ENCODE data around the gene GTPBP3. TPM values are rescaled to one million over a fixed set of nuclear protein-coding genes. Genes with fewer than 3 reads are reported as not detected.

GTPBP3 gene
- total RNA-seq, 2 donors from 2014 or later: 48.7 to 55.7 TPM

- Mint-ChIP-seq H3K27ac (peak overlapping the region; percentile 95), H3K9me3 (no peaks in the 10 kb centered on the region)
- no peak for DNase-seq
These were observed 31.1 kb upstream of the GTPBP3 start for GRCh38 chr19:17306285-17306714.

GRCh38 chr19:17307876-17308377 lies 29.4 kb upstream of the GTPBP3 start:
- H3K4me3 Mint-ChIP-seq: peak overlapping the region; percentile 77
- Histone ChIP-seq H3K36me3 (ENCODE audit: control insufficient read depth, insufficient read depth, low read length) (peaks cover 11% of the 10 kb centered on the region), H3K9ac (ENCODE audit: extremely low read depth, low read length, poor library complexity, severe bottlenecking) (no peak overlapping the region), H3K27me3 (ENCODE audit: control insufficient read depth, insufficient read depth, low read length, poor library complexity, severe bottlenecking) (no peaks in the 10 kb centered on the region), H3K4me3 (ENCODE audit: low read length) (no peak overlapping the region), H3K9me3 (ENCODE audit: control insufficient read depth, low read length) (no peaks in the 10 kb centered on the region), H3K4me1 (ENCODE audit: control insufficient read depth, insufficient read depth, low read length) (peaks cover 6% of the 10 kb centered on the region), H3K27ac (ENCODE audit: low read depth, low read length) (no peak overlapping the region)
- 93 to 96% methylated on average over 7 to 8 of the region's 8 CpGs for WGBS, 2 experiments (ENCODE audit: insufficient coverage in 1 of 2, insufficient read length in 1 of 2)
- peak overlapping the region; percentile 48 for H3K27ac Mint-ChIP-seq
- TF ChIP-seq, protein P1, sequence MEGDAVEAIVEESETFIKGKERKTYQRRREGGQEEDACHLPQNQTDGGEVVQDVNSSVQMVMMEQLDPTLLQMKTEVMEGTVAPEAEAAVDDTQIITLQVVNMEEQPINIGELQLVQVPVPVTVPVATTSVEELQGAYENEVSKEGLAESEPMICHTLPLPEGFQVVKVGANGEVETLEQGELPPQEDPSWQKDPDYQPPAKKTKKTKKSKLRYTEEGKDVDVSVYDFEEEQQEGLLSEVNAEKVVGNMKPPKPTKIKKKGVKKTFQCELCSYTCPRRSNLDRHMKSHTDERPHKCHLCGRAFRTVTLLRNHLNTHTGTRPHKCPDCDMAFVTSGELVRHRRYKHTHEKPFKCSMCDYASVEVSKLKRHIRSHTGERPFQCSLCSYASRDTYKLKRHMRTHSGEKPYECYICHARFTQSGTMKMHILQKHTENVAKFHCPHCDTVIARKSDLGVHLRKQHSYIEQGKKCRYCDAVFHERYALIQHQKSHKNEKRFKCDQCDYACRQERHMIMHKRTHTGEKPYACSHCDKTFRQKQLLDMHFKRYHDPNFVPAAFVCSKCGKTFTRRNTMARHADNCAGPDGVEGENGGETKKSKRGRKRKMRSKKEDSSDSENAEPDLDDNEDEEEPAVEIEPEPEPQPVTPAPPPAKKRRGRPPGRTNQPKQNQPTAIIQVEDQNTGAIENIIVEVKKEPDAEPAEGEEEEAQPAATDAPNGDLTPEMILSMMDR (conservative IDR thresholded peaks at IDR 0.05): no peak
- peaks cover 20% of the 10 kb centered on the region for H3K4me1 Mint-ChIP-seq
- DNase-seq: no peak
- H3K36me3 Mint-ChIP-seq (ENCODE audit: low read depth): no peaks in the 10 kb centered on the region
- no peaks in the 10 kb centered on the region for H3K9me3 Mint-ChIP-seq
- no peaks in the 10 kb centered on the region for H3K27me3 Mint-ChIP-seq (ENCODE audit: insufficient read depth)

More at GRCh38 chr19:17306285-17306714, 31.1 kb upstream of the GTPBP3 start:
- Histone ChIP-seq H3K27ac (ENCODE audit: low read depth, low read length) (peak overlapping the region; percentile 73), H3K27me3 (ENCODE audit: control insufficient read depth, insufficient read depth, low read length, poor library complexity, severe bottlenecking) (no peaks in the 10 kb centered on the region), H3K4me1 (ENCODE audit: control insufficient read depth, insufficient read depth, low read length) (peaks cover 6% of the 10 kb centered on the region), H3K9ac (ENCODE audit: extremely low read depth, low read length, poor library complexity, severe bottlenecking) (peak overlapping the region; percentile 70), H3K9me3 (ENCODE audit: control insufficient read depth, low read length) (no peaks in the 10 kb centered on the region), H3K36me3 (ENCODE audit: control insufficient read depth, insufficient read depth, low read length) (peaks cover under 1% of the 10 kb centered on the region), H3K4me3 (ENCODE audit: low read length) (peak overlapping the region; percentile 93)
- WGBS, 2 experiments (ENCODE audit: insufficient coverage in 1 of 2, insufficient read length in 1 of 2): 7% methylated on average over 14 to 28 of the region's 28 CpGs
- H3K27me3 Mint-ChIP-seq (ENCODE audit: insufficient read depth): no peaks in the 10 kb centered on the region
- H3K36me3 Mint-ChIP-seq (ENCODE audit: low read depth): no peaks in the 10 kb centered on the region
- H3K4me3 Mint-ChIP-seq: peak overlapping the region; percentile 77
- H3K4me1 Mint-ChIP-seq: peaks cover 25% of the 10 kb centered on the region
- TF ChIP-seq, protein P1 (conservative IDR thresholded peaks at IDR 0.05): no peak

DNA sequence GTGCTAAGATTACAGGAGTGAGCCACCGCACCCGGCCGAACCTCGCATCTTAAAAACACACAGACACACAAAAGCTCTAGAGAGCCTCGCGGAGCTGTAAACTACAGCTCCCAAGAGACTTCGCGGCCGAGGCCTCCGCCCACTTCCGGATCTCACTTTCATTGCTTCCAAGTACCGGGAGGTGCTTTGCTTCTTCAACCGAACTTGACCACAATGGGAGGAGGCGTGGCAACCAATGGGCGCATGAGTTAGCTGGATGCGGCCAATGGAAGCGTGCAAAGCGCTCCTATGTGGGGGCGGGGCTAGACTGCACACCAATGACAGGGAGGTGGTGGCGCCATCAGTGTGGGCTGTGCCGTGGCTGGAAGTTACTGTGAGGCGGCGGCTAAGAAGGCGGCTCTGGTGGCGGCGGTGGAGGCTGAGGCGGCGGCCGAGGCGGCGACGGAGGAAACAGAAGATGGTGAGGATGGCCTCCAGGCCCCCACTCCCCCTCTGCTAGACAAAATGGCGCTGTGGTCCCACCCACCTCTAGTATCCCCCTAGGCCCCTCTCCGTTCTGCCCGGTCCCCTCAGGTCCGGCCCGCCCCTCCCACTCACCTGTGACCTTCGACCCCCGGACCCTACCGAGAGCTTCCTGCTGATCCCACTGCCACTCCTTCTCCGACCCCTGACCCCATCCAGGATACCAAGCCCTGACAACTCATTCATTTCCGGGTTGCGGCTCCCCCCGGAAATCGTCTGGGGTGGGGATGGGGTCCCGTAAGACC lies 28.0 kb upstream of the GTPBP3 start, which contains the start of gene DDA1:
DDA1 (plus strand) TSS at position 366 of the 767 bp plus-strand sequence; CDS start at position 458, 92 bp downstream.
- DNase-seq: peak; percentile 100
- H3K27ac ChIP-seq (ENCODE audit: low read depth, low read length): no peak within 1 kb of the TSS
- H3K4me1 ChIP-seq (ENCODE audit: control insufficient read depth, insufficient read depth, low read length): peaks cover 6% of the 10 kb centered on the region
- H3K9me3 Mint-ChIP-seq: no peaks in the 10 kb centered on the region
- no peaks in the 10 kb centered on the region for H3K27me3 Mint-ChIP-seq (ENCODE audit: insufficient read depth)
- H3K4me3 ChIP-seq (ENCODE audit: low read length): peak within 1 kb of the TSS; percentile 83
- peak within 1 kb of the TSS; percentile 93 for H3K4me3 Mint-ChIP-seq
- peak within 1 kb of the TSS; percentile 93 for H3K27ac Mint-ChIP-seq
- H3K36me3 Mint-ChIP-seq (ENCODE audit: low read depth): peaks cover 10% of the 10 kb centered on the region
- peaks cover 17% of the 10 kb centered on the region for H3K4me1 Mint-ChIP-seq
- 0 to 1% methylated on average over 14 to 46 of the region's 46 CpGs for WGBS, 2 experiments (ENCODE audit: insufficient coverage in 1 of 2, insufficient read length in 1 of 2)
- peaks cover 19% of the 10 kb centered on the region for H3K36me3 ChIP-seq (ENCODE audit: control insufficient read depth, insufficient read depth, low read length)
- H3K27me3 ChIP-seq (ENCODE audit: control insufficient read depth, insufficient read depth, low read length, poor library complexity, severe bottlenecking): no peaks in the 10 kb centered on the region
- TF ChIP-seq, protein P1 (conservative IDR thresholded peaks at IDR 0.05): no peak
- H3K9me3 ChIP-seq (ENCODE audit: control insufficient read depth, low read length): no peaks in the 10 kb centered on the region
- peak within 1 kb of the TSS; percentile 85 for H3K9ac ChIP-seq (ENCODE audit: extremely low read depth, low read length, poor library complexity, severe bottlenecking)

All from endodermal cell (in vitro differentiated cells).